ENCODE measurements around the gene L2HGDH.

DNA sequence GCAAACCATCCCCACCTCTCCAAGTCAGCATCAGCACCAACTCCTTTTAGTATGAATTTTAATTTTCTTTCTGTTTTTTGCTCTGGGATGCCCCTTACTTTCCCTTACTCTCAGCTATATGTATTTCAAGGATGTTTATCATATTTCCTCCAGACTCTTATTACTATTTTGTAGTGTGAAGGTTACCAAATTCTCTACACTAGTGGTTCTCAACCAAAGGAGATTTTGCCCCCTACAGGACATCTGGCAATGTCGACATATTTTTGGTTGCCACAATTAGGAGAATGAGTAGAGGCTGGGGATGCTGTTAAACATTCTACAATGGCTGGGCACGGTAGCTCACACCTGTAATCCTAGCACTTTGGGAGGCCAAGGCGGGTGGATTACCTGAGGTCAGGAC is 51.5 kb downstream of the L2HGDH start:
- no peak for TF ChIP-seq NUFIP1 (IDR thresholded peaks at IDR 0.05; ENCODE audit: partially characterized antibody)
- no peak for TF ChIP-seq SRF (CRISPR knock-in tag; IDR thresholded peaks at IDR 0.05)
